IMR-90 (cell line): ENCODE measurements around the gene EDIL3. TPM values are rescaled to one million over a fixed set of nuclear protein-coding genes. Genes with fewer than 3 reads are reported as not detected.

ENCODE experiments used
- ATAC-seq: fragments of 200-7000 bp; cut with Tn5 transposase; 2 replicates; pipeline ENCODE4 v1.9.1; 2020; ENCODE audit warnings: low read depth, mild to moderate bottlenecking, moderate library complexity
- BruUV-seq: library from RNA; stranded (reverse); fragments of 400-500 nt; replicated peaks from 2 replicates; lab custom pipeline; 2021; lab: Mats Ljungman, UMichigan
- CTCF ChIA-PET: fragments of 300-600 bp; formaldehyde crosslinking; extraction: SDS; loops from one replicate; lab custom pipeline; 2021; ENCODE audit warnings: antibody characterized with exemption; lab: Yijun Ruan, JAX
- POLR2A ChIA-PET: fragments of 300-600 bp; sonication (Branson Sonifier 250); formaldehyde crosslinking; loops from one replicate; lab custom pipeline; 2022; ENCODE audit warnings: antibody characterized with exemption; ENCODE audit not compliant: unreplicated experiment; lab: Charles Lee
- DNase-seq: peaks from one replicate; pipeline ENCODE4 v3.0.0; 2013
- H2AFZ ChIP-seq: replicated peaks from 2 replicates; pipeline ENCODE3; 2013; ENCODE audit warnings: low read length, mild to moderate bottlenecking; ENCODE audit not compliant: poor library complexity
- H2AK5ac ChIP-seq: 2 replicates; pipeline ENCODE4 v1.6.1; 2013; ENCODE audit warnings: low read depth, low read length, inconsistent platforms
- H2AK9ac ChIP-seq: replicated peaks from 2 replicates; pipeline ENCODE3; 2013; ENCODE audit warnings: mild to moderate bottlenecking, low read depth, low read length, moderate library complexity; ENCODE audit not compliant: poor library complexity
- H2BK120ac ChIP-seq: 2 replicates; pipeline ENCODE4 v1.6.1; 2013; ENCODE audit warnings: low read depth, low read length, inconsistent platforms
- H2BK15ac ChIP-seq: 3 replicates; pipeline ENCODE4 v1.6.1; 2013; ENCODE audit warnings: low read depth, low read length, inconsistent platforms
- H2BK20ac ChIP-seq: 2 replicates; pipeline ENCODE4 v1.6.1; 2013; ENCODE audit warnings: low read depth, mild to moderate bottlenecking, inconsistent platforms, low read length, moderate library complexity
- H2BK5ac ChIP-seq: 2 replicates; pipeline ENCODE4 v1.6.1; 2013; ENCODE audit warnings: mild to moderate bottlenecking, low read depth, low read length, inconsistent platforms; ENCODE audit not compliant: poor library complexity, severe bottlenecking
- H3K14ac ChIP-seq: replicated peaks from 2 replicates; pipeline ENCODE4 v1.6.1; 2013; ENCODE audit warnings: low read depth, low read length, inconsistent platforms
- H3K18ac ChIP-seq: 2 replicates; pipeline ENCODE4 v1.6.1; 2013; ENCODE audit warnings: low read depth, low read length, control low read depth
- H3K23ac ChIP-seq: 2 replicates; pipeline ENCODE4 v1.6.1; 2013; ENCODE audit warnings: low read depth, low read length, inconsistent platforms
- H3K27ac ChIP-seq: 2 replicates; pipeline ENCODE4 v1.5.1; 2013; ENCODE audit warnings: mild to moderate bottlenecking, control low read depth, low read length; ENCODE audit not compliant: insufficient read depth
- H3K27me3 ChIP-seq: 2 replicates; pipeline ENCODE4 v1.6.1; 2013; ENCODE audit warnings: low read length; ENCODE audit not compliant: control insufficient read depth, insufficient read depth
- H3K36me3 ChIP-seq: 2 replicates; pipeline ENCODE4 v1.6.1; 2013; ENCODE audit warnings: low read length, mixed read lengths; ENCODE audit not compliant: control insufficient read depth, insufficient read depth
- H3K4ac ChIP-seq: 2 replicates; pipeline ENCODE4 v1.6.1; 2013; ENCODE audit warnings: low read depth, low read length, inconsistent platforms
- H3K4me1 ChIP-seq: 2 replicates; pipeline ENCODE4 v1.6.1; 2013; ENCODE audit warnings: low read length, mixed read lengths; ENCODE audit not compliant: control insufficient read depth, insufficient read depth
- H3K4me2 ChIP-seq: 2 replicates; pipeline ENCODE4 v1.6.1; 2013; ENCODE audit warnings: low read depth, mild to moderate bottlenecking, control low read depth, low read length, moderate library complexity
- H3K4me3 ChIP-seq: 2 replicates; pipeline ENCODE4 v1.5.1; 2013; ENCODE audit warnings: low read depth, mild to moderate bottlenecking, control low read depth, low read length, moderate library complexity; ENCODE audit not compliant: insufficient read depth
- H3K56ac ChIP-seq: 2 replicates; pipeline ENCODE4 v1.6.1; 2013; ENCODE audit warnings: low read length, inconsistent platforms; ENCODE audit not compliant: insufficient read depth; ENCODE audit errors: extremely low read depth
- H3K79me1 ChIP-seq, 2 experiments: 2 replicates each; pipeline ENCODE4 v1.6.1; 2013; ENCODE audit warnings: low read length in 2 of 2, inconsistent platforms in 1 of 2, low read depth in 1 of 2
- H3K9ac ChIP-seq: 2 replicates; pipeline ENCODE4 v1.6.1; 2013; ENCODE audit warnings: low read depth, low read length, control low read depth
- H3K9me1 ChIP-seq: 2 replicates; pipeline ENCODE4 v1.6.1; 2013; ENCODE audit warnings: low read length, inconsistent platforms; ENCODE audit not compliant: insufficient read depth
- H3K9me3 ChIP-seq: 2 replicates; pipeline ENCODE4 v1.6.1; 2013; ENCODE audit warnings: low read length; ENCODE audit not compliant: control insufficient read depth, insufficient read depth
- H4K20me1 ChIP-seq: 2 replicates; pipeline ENCODE4 v1.6.1; 2013; ENCODE audit warnings: low read length, inconsistent platforms; ENCODE audit not compliant: insufficient read depth
- H4K5ac ChIP-seq: 2 replicates; pipeline ENCODE4 v1.6.1; 2013; ENCODE audit warnings: mild to moderate bottlenecking, low read depth, low read length, control low read depth
- H4K8ac ChIP-seq, 2 experiments: 2 replicates each; pipeline ENCODE4 v1.6.1; 2013; ENCODE audit warnings: low read depth in 2 of 2, low read length in 2 of 2, control low read depth in 1 of 2, inconsistent platforms in 1 of 2
- H4K91ac ChIP-seq: 2 replicates; pipeline ENCODE4 v1.6.1; 2013; ENCODE audit warnings: low read depth, low read length, inconsistent platforms; ENCODE audit not compliant: insufficient read depth
- BHLHE40 ChIP-seq: fragments of 150-350 bp; IDR thresholded peaks from 2 replicates; pipeline ENCODE4 v1.6.1; 2016; ENCODE audit warnings: mild to moderate bottlenecking, low read depth, low read length
- CEBPB ChIP-seq: IDR thresholded peaks from 2 replicates; pipeline ENCODE4 v1.6.1; 2012; ENCODE audit warnings: low read depth, low read length, improper control_type of control experiment
- CHD1 ChIP-seq: IDR thresholded peaks from 2 replicates; pipeline ENCODE4 v1.6.1; 2012; ENCODE audit warnings: low read depth, low read length, improper control_type of control experiment
- ELK1 ChIP-seq: fragments of 150-350 bp; IDR thresholded peaks from 2 replicates; pipeline ENCODE4 v1.6.1; 2016; ENCODE audit warnings: low read depth, mild to moderate bottlenecking, low read length, moderate library complexity, borderline replicate concordance
- FOS ChIP-seq: fragments of 150-350 bp; IDR thresholded peaks from 2 replicates; pipeline ENCODE4 v1.6.1; 2016; ENCODE audit warnings: low read depth, low read length
- MAFK ChIP-seq: IDR thresholded peaks from 2 replicates; pipeline ENCODE4 v1.6.1; 2012; ENCODE audit warnings: low read depth, low read length, improper control_type of control experiment
- MAZ ChIP-seq: IDR thresholded peaks from 2 replicates; pipeline ENCODE4 v1.6.1; 2012; ENCODE audit warnings: low read depth, mild to moderate bottlenecking, low read length, improper control_type of control experiment, moderate library complexity, borderline replicate concordance
- MXI1 ChIP-seq: IDR thresholded peaks from 2 replicates; pipeline ENCODE4 v1.6.1; 2012; ENCODE audit warnings: low read depth, mild to moderate bottlenecking, low read length, moderate library complexity, borderline replicate concordance
- NFE2L2 ChIP-seq: fragments of 150-350 bp; IDR thresholded peaks from 2 replicates; pipeline ENCODE4 v1.6.1; 2016; ENCODE audit warnings: low read depth, mild to moderate bottlenecking, low read length
- POLR2A ChIP-seq: IDR thresholded peaks from 2 replicates; pipeline ENCODE4 v1.6.1; 2012; ENCODE audit warnings: mild to moderate bottlenecking, low read depth, low read length
- RAD21 ChIP-seq: IDR thresholded peaks from 2 replicates; pipeline ENCODE4 v1.6.1; 2012; ENCODE audit warnings: low read length, improper control_type of control experiment
- RCOR1 ChIP-seq: IDR thresholded peaks from 2 replicates; pipeline ENCODE4 v1.6.1; 2012; ENCODE audit warnings: mild to moderate bottlenecking, low read length, improper control_type of control experiment; ENCODE audit not compliant: insufficient replicate concordance
- RFX5 ChIP-seq: IDR thresholded peaks from 2 replicates; pipeline ENCODE4 v1.8.0; 2012; ENCODE audit warnings: low read depth, mild to moderate bottlenecking, low read length, moderate library complexity
- SMC3 ChIP-seq: fragments of 150-350 bp; IDR thresholded peaks from 2 replicates; pipeline ENCODE4 v1.6.1; 2016; ENCODE audit warnings: low read depth, mild to moderate bottlenecking, antibody characterized with exemption, low read length, moderate library complexity
- USF2 ChIP-seq: fragments of 150-350 bp; IDR thresholded peaks from 2 replicates; pipeline ENCODE4 v1.6.1; 2017; ENCODE audit warnings: mild to moderate bottlenecking, antibody characterized with exemption, low read length, low read depth
- WGBS, 2 experiments: methylation state at CpG; one replicate each; pipeline versions ENCODE4 v1.1.5 to v1.1.7; 2013; ENCODE audit warnings: missing lambda C conversion rate in 2 of 2; ENCODE audit not compliant: insufficient read length in 1 of 2; ENCODE audit errors: extremely low coverage in 2 of 2; 5-methylcytosine and 5-hydroxymethylcytosine counted together
- dilution Hi-C: fragments of 300-500 bp; cut with HindIII; formaldehyde crosslinking; loops from one replicate; pipeline ENCODE4 v1.14.3; 2018; ENCODE audit warnings: low sequenced_read_pairs; ENCODE audit not compliant: unreplicated experiment
- in situ Hi-C: fragments of 300-500 bp; cut with MboI; formaldehyde crosslinking; loops from 3 replicates; pipeline ENCODE4 v1.14.3; 2019; ENCODE audit warnings: low sequenced_read_pairs, inconsistent platforms, mixed read lengths
- intact Hi-C: fragments of 100-400 bp; cut with micrococcal nuclease; formaldehyde crosslinking; loops from 2 replicates; pipeline ENCODE4 v1.10.0; 2022
- polyA plus RNA-seq, 3 experiments: library from polyadenylated mRNA; depleted of rRNA; stranded (reverse); fragments of >200 nt; gene quantifications; 2 replicates each; pipeline ENCODE4 v1.2.3, GENCODE V29; 2012; ENCODE audit warnings: low replicate concordance in 1 of 3
- total RNA-seq: library from RNA; depleted of rRNA; stranded (reverse); fragments of >200 nt; gene quantifications from 2 replicates; pipeline ENCODE4 v1.2.3, GENCODE V29; 2012
- TF ChIP-seq, protein P1 (sequence below): conservative IDR thresholded peaks from 2 replicates; pipeline ENCODE4 v1.5.1; 2012; ENCODE audit warnings: mild to moderate bottlenecking, low read depth, low read length, improper control_type of control experiment

The EDIL3 gene
- total and polyA plus RNA-seq, 2 of the 4 experiments (the other 2 are of a cell fraction) = 55.5 to 82.8 TPM

- TF ChIP-seq MAZ (no peak), RFX5 (no peak), ELK1 (no peak), FOS (no peak), BHLHE40 (no peak), RAD21 (no peak), USF2 (no peak), SMC3 (no peak), NFE2L2 (no peak), CHD1 (no peak), MXI1 (no peak), POLR2A (no peak), MAFK (no peak), RCOR1 (no peak), CEBPB (no peak)
- TF ChIP-seq, protein P1, sequence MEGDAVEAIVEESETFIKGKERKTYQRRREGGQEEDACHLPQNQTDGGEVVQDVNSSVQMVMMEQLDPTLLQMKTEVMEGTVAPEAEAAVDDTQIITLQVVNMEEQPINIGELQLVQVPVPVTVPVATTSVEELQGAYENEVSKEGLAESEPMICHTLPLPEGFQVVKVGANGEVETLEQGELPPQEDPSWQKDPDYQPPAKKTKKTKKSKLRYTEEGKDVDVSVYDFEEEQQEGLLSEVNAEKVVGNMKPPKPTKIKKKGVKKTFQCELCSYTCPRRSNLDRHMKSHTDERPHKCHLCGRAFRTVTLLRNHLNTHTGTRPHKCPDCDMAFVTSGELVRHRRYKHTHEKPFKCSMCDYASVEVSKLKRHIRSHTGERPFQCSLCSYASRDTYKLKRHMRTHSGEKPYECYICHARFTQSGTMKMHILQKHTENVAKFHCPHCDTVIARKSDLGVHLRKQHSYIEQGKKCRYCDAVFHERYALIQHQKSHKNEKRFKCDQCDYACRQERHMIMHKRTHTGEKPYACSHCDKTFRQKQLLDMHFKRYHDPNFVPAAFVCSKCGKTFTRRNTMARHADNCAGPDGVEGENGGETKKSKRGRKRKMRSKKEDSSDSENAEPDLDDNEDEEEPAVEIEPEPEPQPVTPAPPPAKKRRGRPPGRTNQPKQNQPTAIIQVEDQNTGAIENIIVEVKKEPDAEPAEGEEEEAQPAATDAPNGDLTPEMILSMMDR = no peak
- H3K4ac ChIP-seq = no peak overlapping the region
- H3K23ac ChIP-seq = no peak overlapping the region
- DNase-seq (no peak), ATAC-seq (no peak)
- H3K4me3 ChIP-seq = no peak overlapping the region
- no peak overlapping the region for H3K18ac ChIP-seq
- intact Hi-C loops (no loop called here), in situ Hi-C loops (no loop called here), dilution Hi-C loops (no loop called here)
- no TSS peak for BruUV-seq
- WGBS, 2 experiments = no CpG with 5 or more reads among the region's 6 CpGs
- no peak overlapping the region for H3K56ac ChIP-seq
- POLR2A ChIA-PET = no interaction called here
- no peak overlapping the region for H3K4me2 ChIP-seq
- no peaks in the 10 kb centered on the region for H4K20me1 ChIP-seq
- no peak overlapping the region for H2AK5ac ChIP-seq
- no peaks in the 10 kb centered on the region for H3K9me1 ChIP-seq
- H3K9ac ChIP-seq = no peak overlapping the region
- H3K14ac ChIP-seq = no peak overlapping the region
- no peaks in the 10 kb centered on the region; the same call in 1 of the 2 replicates for H3K36me3 ChIP-seq
- 0 out of 2 replicates have a peak, but pooled peaks cover 2% of the 10 kb centered on the region for H3K9me3 ChIP-seq
- no peak overlapping the region for H2BK5ac ChIP-seq
- no peaks in the 10 kb centered on the region for H3K4me1 ChIP-seq
- H4K5ac ChIP-seq = no peak overlapping the region
- no peak overlapping the region for H2AK9ac ChIP-seq
- no peak overlapping the region for H2AFZ ChIP-seq
- no peak overlapping the region for H4K91ac ChIP-seq
- H2BK120ac ChIP-seq = no peak overlapping the region
- H2BK20ac ChIP-seq = no peak overlapping the region
- no peak overlapping the region for H4K8ac ChIP-seq
- no peak overlapping the region for H3K27ac ChIP-seq
- H2BK15ac ChIP-seq = no peak overlapping the region
- no peaks in the 10 kb centered on the region for H3K79me1 ChIP-seq
- CTCF ChIA-PET = interaction anchor here (0.5 to 1.7 kb wide), 2 partner anchors 18 to 258 kb away, joined by 3 to 7 read pairs; no protein-coding TSS in a partner anchor
- H3K27me3 ChIP-seq = no peaks in the 10 kb centered on the region
Observed at GRCh38 chr5:83946516-83946915, 438.2 kb downstream of the EDIL3 start.
